Liver (tissue), 9 donors: Measurements from ENCODE around the gene FOXO6. TPM values are rescaled to one million over a fixed set of nuclear protein-coding genes. Genes with fewer than 3 reads are reported as not detected.

Source experiments
- DNase-seq: peaks from one replicate; pipeline ENCODE4 v3.0.0-alpha.2; 2017; ENCODE audit warnings: low spot score
- H3K27ac ChIP-seq, 2 donors: one replicate each; pipeline ENCODE4 v1.7.0; 2013; ENCODE audit warnings: inconsistent platforms in 2 of 2, low read length in 2 of 2, control low read depth in 1 of 2, low read depth in 1 of 2, mild to moderate bottlenecking in 1 of 2
- H3K27me3 ChIP-seq, 4 donors: one replicate each; pipeline versions ENCODE4 v1.6.1 to v1.7.0; 2013; ENCODE audit warnings: low read length in 3 of 4, inconsistent platforms in 1 of 4, mild to moderate bottlenecking in 1 of 4, moderate library complexity in 1 of 4; ENCODE audit not compliant: control insufficient read depth in 4 of 4, insufficient read depth in 4 of 4
- H3K36me3 ChIP-seq, 4 donors: one replicate each; pipeline versions ENCODE4 v1.6.1 to v1.7.0; 2013; ENCODE audit warnings: low read length in 3 of 4, mild to moderate bottlenecking in 3 of 4, low read depth in 1 of 4, moderate library complexity in 1 of 4; ENCODE audit not compliant: control insufficient read depth in 4 of 4, insufficient read depth in 3 of 4
- H3K4me1 ChIP-seq, 4 donors: one replicate each; pipeline versions ENCODE4 v1.6.1 to v1.7.0; 2013; ENCODE audit warnings: low read length in 3 of 4, mild to moderate bottlenecking in 3 of 4, moderate library complexity in 1 of 4; ENCODE audit not compliant: control insufficient read depth in 4 of 4, insufficient read depth in 4 of 4
- H3K4me3 ChIP-seq, 3 donors: one replicate each; pipeline versions ENCODE4 v1.6.1 to v1.7.0; 2013; ENCODE audit warnings: low read length in 3 of 3, control low read depth in 1 of 3, low read depth in 1 of 3, mild to moderate bottlenecking in 1 of 3
- H3K9ac ChIP-seq, 2 donors: one replicate each; pipeline ENCODE4 v1.7.0; 2013; ENCODE audit warnings: low read length in 2 of 2, mild to moderate bottlenecking in 2 of 2, moderate library complexity in 2 of 2, control low read depth in 1 of 2, low read depth in 1 of 2
- H3K9me3 ChIP-seq, 4 donors: one replicate each; pipeline versions ENCODE4 v1.6.1 to v1.7.0; 2013; ENCODE audit warnings: low read length in 3 of 4; ENCODE audit not compliant: control insufficient read depth in 4 of 4
- EGR1 ChIP-seq, 2 donors: IDR thresholded peaks; 2 replicates each; pipeline ENCODE4 v1.6.1; 2016 to 2018; ENCODE audit warnings: antibody characterized with exemption in 2 of 2, low read depth in 2 of 2
- FOXA1 ChIP-seq: IDR thresholded peaks from 2 replicates; pipeline ENCODE4 v1.6.1; 2016; ENCODE audit warnings: antibody characterized with exemption
- FOXA2 ChIP-seq: IDR thresholded peaks from 2 replicates; pipeline ENCODE4 v1.6.1; 2016; ENCODE audit warnings: antibody characterized with exemption
- GABPA ChIP-seq, 2 donors: IDR thresholded peaks in 1 of 2; conservative IDR thresholded peaks in 1 of 2; 2 replicates each; pipeline ENCODE4 v1.6.1; 2016; ENCODE audit warnings: antibody characterized with exemption in 2 of 2, mild to moderate bottlenecking in 1 of 2, moderate library complexity in 1 of 2
- HNF4A ChIP-seq, 2 donors: conservative IDR thresholded peaks; 2 replicates each; pipeline ENCODE4 v1.6.1; 2016; ENCODE audit warnings: antibody characterized with exemption in 2 of 2, mild to moderate bottlenecking in 2 of 2
- RAD21 ChIP-seq, 2 donors: IDR thresholded peaks; 2 replicates each; pipeline ENCODE4 v1.6.1; 2016; ENCODE audit warnings: antibody characterized with exemption in 2 of 2, mild to moderate bottlenecking in 2 of 2
- RXRA ChIP-seq, 2 donors: IDR thresholded peaks; 2 replicates each; pipeline ENCODE4 v1.6.1; 2017 to 2018; ENCODE audit warnings: antibody characterized with exemption in 2 of 2, mild to moderate bottlenecking in 1 of 2
- SP1 ChIP-seq: IDR thresholded peaks from 2 replicates; pipeline ENCODE4 v1.6.1; 2018; ENCODE audit warnings: antibody characterized with exemption, mild to moderate bottlenecking
- YY1 ChIP-seq: IDR thresholded peaks from 2 replicates; pipeline ENCODE4 v1.6.1; 2016; ENCODE audit warnings: antibody characterized with exemption, mild to moderate bottlenecking
- WGBS: extraction: QIAGEN DNeasy Blood & Tissue Kit; methylation state at CpG from one replicate; pipeline ENCODE4 v1.1.7; 2013; 5-methylcytosine and 5-hydroxymethylcytosine counted together
- polyA plus RNA-seq, 2 donors: library from polyadenylated mRNA; stranded (reverse) in 1 of 2; unstranded in 1 of 2; fragments of 200-250 nt in 1 of 2; fragments of >200 nt in 1 of 2; fragmentation: Nextera tagmentation in 1 of 2; extraction: Ambion mirVana in 1 of 2; gene quantifications; one replicate each; pipeline versions ENCODE4 v1.2.1 to v1.2.3, GENCODE V29; 2013 to 2015
- total RNA-seq, 2 donors: library from RNA; depleted of rRNA; stranded (reverse); fragments of >200 nt; gene quantifications; one replicate each; pipeline ENCODE4 v1.2.3, GENCODE V29; 2014
- TF ChIP-seq, protein P1 (sequence below): fragments of 150-350 bp; IDR thresholded peaks from 2 replicates; pipeline ENCODE4 v1.5.1; 2017; ENCODE audit warnings: improper control_type of control experiment, low read depth, low read length; ENCODE audit not compliant: missing input control
- TF ChIP-seq, protein P2 (sequence below): IDR thresholded peaks from 2 replicates; pipeline ENCODE4 v1.6.1; 2016; ENCODE audit warnings: antibody characterized with exemption
- TF ChIP-seq, protein P3 (sequence below): IDR thresholded peaks from 2 replicates; pipeline ENCODE4 v1.6.1; 2016; ENCODE audit warnings: antibody characterized with exemption
- TF ChIP-seq, protein P4 (sequence below): IDR thresholded peaks from 2 replicates; pipeline ENCODE4 v1.6.1; 2016; ENCODE audit warnings: antibody characterized with exemption, mild to moderate bottlenecking
- donor health status: healthy.
- donor health status: healthy.
- donor health status: healthy.
- donor health status: healthy.
- donor health status: healthy.

Gene FOXO6
- total and polyA plus RNA-seq, 4 donors = 0.02 to 0.09 (median 0.08) TPM; not detected in 1

DNA sequence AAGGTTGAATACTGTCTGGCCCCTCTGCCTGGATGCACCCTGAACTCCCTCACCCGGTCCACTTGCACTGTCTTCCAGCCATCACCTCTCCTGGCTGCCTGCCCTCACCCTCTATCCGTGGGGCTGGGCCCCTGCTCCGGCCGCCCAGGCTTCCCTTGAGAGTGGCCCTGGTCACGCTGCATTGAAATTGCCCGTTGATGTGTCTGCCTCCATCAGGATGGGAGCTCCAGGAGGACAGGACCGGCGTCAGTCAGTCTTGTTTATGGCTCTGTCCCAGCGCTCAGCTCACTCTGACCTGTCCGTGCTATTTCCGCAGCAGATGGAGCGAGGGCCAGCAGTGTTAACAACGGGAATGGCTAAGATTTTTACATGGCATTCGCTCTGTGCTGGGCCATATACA, 34.9 kb downstream of the FOXO6 start:
- no peaks in the 10 kb centered on the region for H3K4me1 ChIP-seq
- peaks cover 0 to 2% (median 0%) of the 10 kb centered on the region in 4 donors for H3K9me3 ChIP-seq
- TF ChIP-seq GABPA (IDR thresholded peaks at IDR 0.05 in 1 of 2, conservative IDR thresholded peaks at IDR 0.05 in 1 of 2) (no peak), RAD21 (IDR thresholded peaks at IDR 0.05) (no peak)
- no peak overlapping the region for H3K4me3 ChIP-seq
- H3K27me3 ChIP-seq = peaks cover 0 to 2% (median 0%) of the 10 kb centered on the region in 4 donors
- DNase-seq = no peak
- no peak overlapping the region for H3K9ac ChIP-seq
- H3K27ac ChIP-seq = no peak overlapping the region
- WGBS = 56% methylated on average over 14 of the region's 14 CpGs
- H3K36me3 ChIP-seq = no peaks in the 10 kb centered on the region

DNA sequence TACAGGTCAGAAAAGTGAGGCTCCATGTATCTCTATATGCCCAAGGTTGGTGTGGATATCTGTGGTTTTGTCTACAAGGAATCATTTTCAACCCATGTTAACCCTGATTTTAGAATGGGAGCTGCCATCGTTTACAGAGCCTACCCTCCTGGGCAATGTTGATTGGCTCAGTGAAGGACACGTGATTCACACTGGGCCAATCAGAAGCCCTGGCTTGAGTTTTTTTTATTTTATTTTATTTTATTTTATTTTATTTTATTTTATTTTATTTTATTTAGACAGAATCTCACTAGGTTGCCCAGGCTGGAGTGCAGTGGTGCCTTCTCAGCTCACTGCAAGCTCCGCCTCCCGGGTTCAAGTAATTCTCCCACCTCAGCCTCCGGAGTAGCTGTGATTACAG, 35.8 kb downstream of the FOXO6 start:
- Histone ChIP-seq H3K27ac (no peak overlapping the region), H3K4me1 (no peaks in the 10 kb centered on the region), H3K27me3 (peaks cover 0 to 2% (median 0%) of the 10 kb centered on the region in 4 donors), H3K4me3 (no peak overlapping the region), H3K9me3 (peaks cover 0 to 2% (median 0%) of the 10 kb centered on the region in 4 donors), H3K36me3 (no peaks in the 10 kb centered on the region), H3K9ac (no peak overlapping the region)
- no peak for TF ChIP-seq FOXA1
- TF ChIP-seq RXRA (IDR thresholded peaks at IDR 0.05) = no peak
- TF ChIP-seq, protein P1, sequence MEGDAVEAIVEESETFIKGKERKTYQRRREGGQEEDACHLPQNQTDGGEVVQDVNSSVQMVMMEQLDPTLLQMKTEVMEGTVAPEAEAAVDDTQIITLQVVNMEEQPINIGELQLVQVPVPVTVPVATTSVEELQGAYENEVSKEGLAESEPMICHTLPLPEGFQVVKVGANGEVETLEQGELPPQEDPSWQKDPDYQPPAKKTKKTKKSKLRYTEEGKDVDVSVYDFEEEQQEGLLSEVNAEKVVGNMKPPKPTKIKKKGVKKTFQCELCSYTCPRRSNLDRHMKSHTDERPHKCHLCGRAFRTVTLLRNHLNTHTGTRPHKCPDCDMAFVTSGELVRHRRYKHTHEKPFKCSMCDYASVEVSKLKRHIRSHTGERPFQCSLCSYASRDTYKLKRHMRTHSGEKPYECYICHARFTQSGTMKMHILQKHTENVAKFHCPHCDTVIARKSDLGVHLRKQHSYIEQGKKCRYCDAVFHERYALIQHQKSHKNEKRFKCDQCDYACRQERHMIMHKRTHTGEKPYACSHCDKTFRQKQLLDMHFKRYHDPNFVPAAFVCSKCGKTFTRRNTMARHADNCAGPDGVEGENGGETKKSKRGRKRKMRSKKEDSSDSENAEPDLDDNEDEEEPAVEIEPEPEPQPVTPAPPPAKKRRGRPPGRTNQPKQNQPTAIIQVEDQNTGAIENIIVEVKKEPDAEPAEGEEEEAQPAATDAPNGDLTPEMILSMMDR = no peak
- TF ChIP-seq FOXA2 = no peak
- WGBS = 75% methylated on average over 5 of the region's 5 CpGs
- no peak for DNase-seq

DNA sequence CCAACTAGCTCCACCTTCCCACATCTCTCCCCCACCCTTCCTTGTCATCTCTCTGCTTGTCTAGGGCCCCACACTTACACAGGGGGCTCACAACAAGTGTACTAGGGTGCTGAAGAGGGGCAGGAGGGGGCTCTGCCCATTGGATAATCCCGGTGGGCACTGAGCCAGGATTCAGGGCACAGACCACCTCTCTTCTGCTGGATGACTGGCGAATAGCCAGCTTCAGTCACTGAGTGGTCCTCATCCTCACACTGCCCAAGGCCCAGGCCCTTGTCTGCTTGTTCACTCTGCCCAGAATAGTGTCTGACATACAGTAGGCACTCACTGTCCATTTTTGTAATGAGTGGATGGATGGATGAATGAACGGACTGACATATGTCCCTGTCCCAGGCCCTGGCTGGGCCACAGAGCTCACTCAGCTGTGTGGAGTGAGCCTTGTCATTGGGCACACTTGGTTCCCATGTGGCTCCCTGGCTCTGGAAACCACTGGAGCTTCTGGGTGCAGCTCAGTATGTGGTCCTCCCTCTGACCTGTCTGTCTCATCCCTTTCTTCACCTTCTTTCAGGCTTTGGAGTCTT, 36.6 kb downstream of the FOXO6 start:
- TF ChIP-seq FOXA1 (no peak), FOXA2 (no peak), HNF4A (conservative IDR thresholded peaks at IDR 0.05) (no peak), EGR1 (IDR thresholded peaks at IDR 0.05; ENCODE audit: low read depth in 2 of 2) (no peak), SP1 (no peak), YY1 (no peak), RXRA (IDR thresholded peaks at IDR 0.05) (no peak)
- TF ChIP-seq, protein P2, sequence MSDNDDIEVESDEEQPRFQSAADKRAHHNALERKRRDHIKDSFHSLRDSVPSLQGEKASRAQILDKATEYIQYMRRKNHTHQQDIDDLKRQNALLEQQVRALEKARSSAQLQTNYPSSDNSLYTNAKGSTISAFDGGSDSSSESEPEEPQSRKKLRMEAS = no peak
- TF ChIP-seq, protein P3, sequence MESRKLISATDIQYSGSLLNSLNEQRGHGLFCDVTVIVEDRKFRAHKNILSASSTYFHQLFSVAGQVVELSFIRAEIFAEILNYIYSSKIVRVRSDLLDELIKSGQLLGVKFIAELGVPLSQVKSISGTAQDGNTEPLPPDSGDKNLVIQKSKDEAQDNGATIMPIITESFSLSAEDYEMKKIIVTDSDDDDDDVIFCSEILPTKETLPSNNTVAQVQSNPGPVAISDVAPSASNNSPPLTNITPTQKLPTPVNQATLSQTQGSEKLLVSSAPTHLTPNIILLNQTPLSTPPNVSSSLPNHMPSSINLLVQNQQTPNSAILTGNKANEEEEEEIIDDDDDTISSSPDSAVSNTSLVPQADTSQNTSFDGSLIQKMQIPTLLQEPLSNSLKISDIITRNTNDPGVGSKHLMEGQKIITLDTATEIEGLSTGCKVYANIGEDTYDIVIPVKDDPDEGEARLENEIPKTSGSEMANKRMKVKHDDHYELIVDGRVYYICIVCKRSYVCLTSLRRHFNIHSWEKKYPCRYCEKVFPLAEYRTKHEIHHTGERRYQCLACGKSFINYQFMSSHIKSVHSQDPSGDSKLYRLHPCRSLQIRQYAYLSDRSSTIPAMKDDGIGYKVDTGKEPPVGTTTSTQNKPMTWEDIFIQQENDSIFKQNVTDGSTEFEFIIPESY = no peak
- TF ChIP-seq, protein P4, sequence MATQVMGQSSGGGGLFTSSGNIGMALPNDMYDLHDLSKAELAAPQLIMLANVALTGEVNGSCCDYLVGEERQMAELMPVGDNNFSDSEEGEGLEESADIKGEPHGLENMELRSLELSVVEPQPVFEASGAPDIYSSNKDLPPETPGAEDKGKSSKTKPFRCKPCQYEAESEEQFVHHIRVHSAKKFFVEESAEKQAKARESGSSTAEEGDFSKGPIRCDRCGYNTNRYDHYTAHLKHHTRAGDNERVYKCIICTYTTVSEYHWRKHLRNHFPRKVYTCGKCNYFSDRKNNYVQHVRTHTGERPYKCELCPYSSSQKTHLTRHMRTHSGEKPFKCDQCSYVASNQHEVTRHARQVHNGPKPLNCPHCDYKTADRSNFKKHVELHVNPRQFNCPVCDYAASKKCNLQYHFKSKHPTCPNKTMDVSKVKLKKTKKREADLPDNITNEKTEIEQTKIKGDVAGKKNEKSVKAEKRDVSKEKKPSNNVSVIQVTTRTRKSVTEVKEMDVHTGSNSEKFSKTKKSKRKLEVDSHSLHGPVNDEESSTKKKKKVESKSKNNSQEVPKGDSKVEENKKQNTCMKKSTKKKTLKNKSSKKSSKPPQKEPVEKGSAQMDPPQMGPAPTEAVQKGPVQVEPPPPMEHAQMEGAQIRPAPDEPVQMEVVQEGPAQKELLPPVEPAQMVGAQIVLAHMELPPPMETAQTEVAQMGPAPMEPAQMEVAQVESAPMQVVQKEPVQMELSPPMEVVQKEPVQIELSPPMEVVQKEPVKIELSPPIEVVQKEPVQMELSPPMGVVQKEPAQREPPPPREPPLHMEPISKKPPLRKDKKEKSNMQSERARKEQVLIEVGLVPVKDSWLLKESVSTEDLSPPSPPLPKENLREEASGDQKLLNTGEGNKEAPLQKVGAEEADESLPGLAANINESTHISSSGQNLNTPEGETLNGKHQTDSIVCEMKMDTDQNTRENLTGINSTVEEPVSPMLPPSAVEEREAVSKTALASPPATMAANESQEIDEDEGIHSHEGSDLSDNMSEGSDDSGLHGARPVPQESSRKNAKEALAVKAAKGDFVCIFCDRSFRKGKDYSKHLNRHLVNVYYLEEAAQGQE = no peak
- TF ChIP-seq, protein P1 = no peak
- Histone ChIP-seq H3K36me3 (no peaks in the 10 kb centered on the region), H3K9ac (no peak overlapping the region), H3K27me3 (peaks cover 0 to 2% (median 0%) of the 10 kb centered on the region in 4 donors), H3K4me3 (no peak overlapping the region), H3K4me1 (no peaks in the 10 kb centered on the region), H3K27ac (no peak overlapping the region), H3K9me3 (peaks cover 0 to 2% (median 0%) of the 10 kb centered on the region in 4 donors)
- WGBS = 89% methylated on average over 3 of the region's 3 CpGs
- no peak for DNase-seq
